Bone marrow (tissue), 2 donors: ENCODE data around the gene BCL11A.

Experiments used
- DNase-seq, 2 donors: peaks; one replicate each; lab custom pipeline; 2025; lab: John Stamatoyannopoulos, UW

BCL11A gene

DNA sequence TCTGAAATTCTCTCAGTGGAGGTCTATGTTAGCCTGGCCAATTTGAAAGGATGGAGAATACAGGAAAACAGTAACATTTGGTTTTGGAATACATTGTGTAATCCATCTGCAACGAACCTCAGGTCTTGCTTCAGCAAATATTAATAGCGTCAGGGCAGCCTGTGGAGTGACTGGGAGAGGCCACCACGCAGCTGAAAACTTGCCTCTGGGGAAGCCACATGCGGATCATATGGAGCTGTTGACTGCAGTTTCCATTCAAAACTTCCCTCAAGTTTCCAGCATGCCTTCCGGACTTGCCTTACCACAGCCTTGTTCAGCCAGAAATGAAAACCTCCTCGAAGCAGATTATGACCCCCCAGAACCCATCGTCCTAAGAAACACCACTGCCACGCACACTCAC lies 25.7 kb downstream of the BCL11A start:
- no peak for DNase-seq

DNA sequence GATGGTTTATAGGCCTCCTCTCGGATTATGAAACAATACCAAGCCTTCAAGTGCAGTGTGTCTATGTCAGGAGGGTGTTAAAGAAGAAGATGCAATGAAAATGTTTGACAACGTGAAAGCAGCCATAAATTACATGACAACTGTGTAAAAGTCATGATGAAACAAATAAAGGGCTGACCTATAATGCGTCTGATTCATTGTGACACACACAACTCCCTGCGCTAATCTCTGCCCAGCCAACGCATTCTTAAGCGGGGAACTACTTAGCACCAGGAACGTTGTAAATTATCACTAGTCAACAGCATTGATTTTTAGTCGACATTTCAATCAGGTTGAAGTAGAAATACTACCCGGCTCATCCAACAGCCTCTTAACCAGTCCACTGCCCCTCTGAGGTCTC lies 26.8 kb downstream of the BCL11A start:
- no peak for DNase-seq

DNA sequence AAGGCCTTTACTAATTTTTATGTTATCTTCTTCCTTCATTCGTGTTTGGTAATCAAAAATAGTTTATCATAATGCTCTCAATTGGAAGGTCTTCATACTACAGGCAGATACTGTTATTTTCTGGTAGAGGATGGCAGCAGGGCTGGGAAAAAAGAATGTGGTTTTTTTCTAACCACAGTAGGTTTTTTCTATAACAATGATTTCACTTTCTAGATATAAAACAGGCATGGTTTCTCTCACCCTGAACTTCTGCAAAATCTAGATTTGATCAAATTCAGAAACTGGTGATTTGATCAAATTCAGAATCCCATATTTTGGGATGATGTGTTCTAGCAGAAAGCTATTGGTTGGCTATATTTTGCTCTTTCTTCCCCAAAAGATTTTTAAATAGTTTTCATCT lies 27.6 kb downstream of the BCL11A start:
- DNase-seq = peak in 1 of 2 donors; percentile 31

DNA sequence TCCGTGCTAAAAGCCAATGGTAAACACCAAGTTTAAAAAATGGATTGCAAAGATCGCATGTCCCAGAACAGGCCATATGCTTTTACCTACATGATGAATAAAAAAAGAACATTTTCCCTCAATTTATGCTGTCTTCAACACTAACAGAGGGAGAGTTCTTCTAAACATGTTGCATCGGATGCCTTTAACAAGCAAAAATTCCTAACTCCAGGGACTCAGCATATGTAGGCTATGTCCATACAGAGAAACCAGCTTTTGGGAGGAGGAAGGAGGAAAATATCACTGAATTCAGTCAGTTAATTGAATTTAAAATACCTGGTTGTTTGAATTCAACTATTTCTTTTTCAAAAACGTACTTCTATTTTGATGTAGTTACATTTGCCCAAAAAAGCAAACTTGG lies 28.6 kb downstream of the BCL11A start:
- no peak for DNase-seq

DNA sequence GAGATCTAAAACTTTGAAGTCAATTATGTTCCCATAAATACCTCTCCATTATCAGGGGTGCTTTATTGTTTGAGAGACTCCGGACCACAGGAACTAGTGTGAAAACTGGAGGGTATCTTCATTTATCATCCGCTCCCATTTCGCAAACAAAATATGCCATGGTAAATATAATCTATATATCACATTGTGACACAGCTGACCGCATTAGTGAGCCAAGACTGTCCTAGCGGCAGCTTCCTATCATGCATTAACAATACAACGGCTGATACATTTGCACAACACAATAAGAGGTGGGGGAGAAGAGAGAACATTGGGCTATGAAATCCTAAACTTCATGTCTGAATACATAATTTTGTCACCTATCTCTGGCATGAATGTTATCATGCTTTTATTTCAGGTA lies 29.5 kb downstream of the BCL11A start:
- DNase-seq = no peak

DNA sequence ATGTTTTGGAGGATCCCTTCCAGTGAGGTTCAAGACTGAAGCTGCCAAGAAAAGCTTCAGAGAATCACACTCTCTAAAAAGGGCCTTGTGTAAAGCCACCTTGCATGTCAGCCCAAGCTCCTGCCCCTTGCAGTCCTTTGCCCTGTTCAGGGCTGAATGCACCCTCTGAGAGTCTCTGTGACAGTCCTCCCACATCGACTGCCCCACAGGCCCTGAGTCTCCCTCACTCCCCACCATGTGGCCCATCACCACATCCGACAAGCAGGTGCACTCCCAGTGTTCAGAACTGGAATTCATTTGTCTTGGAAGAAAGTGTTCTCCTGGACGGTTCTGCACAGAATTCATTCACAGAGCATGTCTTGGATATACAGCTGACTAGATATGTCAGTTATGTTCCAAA lies 31.0 kb downstream of the BCL11A start:
- DNase-seq = no peak

DNA sequence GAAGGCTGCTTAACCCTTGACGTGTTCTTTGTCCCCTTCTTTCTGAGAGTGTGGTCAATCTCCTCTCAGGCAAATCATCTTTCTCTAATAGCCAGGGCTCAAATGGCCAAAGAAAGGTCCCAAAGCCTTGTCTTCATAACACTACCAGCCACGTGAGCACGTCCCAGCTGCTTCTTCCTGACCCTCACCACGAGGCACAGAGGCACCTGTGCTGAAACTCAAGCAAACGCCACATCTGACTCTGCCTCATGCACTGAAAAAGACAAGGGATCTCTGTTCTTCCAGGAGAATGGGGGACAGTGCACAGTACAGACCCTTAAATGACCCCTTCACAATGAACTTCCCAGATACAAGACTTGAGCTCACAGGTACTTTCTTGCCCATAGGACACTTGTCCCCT lies 31.8 kb downstream of the BCL11A start:
- DNase-seq = no peak

DNA sequence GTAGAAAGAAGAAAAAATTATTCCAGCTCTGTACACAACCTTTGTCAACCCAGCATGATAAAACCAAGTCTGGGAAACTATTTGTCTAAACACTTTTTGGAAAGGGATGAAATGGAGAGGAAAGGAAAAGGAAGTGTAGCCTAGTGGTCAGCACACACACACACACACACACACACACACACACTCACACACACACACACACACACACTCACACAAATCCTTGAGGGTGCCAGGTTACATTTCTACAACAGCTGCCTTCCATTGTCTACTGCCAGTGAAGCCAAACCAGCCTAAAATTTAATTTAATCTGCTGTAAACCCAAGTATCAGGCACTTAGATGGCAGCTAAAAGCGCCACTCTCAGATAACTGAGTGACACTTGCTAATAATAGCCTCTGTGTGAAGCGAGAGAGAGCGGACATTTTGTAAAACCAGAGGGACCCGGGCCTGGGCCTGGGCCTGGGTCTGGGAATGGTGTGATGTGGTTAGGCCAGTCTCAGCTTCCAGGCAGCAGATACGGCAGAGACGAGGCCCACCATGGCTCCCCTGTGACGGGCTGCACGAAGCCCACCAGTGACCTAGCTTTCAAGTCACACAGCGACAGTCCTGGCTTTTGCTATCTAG lies 32.4 kb downstream of the BCL11A start:
- no peak for DNase-seq

DNA sequence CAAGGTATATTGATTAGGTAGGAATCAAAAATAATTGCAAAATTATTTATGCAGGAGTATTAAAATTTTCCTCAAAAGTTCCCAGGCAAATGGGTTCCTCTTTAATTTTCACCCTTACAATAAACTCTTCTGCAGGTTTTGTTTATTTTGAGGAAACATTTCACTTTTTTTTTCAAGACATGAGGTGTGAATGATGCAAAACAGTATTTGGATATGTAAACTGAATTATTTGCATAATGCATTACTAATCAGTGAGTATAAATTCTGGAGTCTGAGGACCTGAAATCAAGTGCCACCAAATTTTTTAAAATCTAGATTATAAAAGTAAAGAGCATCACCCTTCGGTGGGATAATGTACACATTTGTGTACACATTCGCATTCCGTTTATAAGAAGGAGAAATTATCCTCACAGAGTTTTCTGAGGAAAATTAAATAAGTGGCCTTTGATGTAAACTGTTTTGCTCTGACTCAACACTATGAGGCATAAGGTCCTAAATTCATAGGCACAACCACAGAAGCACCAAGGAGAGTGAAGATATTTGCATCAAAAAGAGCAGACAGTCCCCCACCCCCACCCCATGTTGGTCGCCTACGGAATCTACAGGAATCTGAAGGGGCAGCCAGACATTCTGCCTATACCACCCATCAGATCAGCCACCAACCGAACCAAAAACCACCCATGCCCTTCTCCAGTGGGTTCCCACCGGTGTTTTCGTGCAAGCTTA lies 33.1 kb downstream of the BCL11A start:
- no peak for DNase-seq

DNA sequence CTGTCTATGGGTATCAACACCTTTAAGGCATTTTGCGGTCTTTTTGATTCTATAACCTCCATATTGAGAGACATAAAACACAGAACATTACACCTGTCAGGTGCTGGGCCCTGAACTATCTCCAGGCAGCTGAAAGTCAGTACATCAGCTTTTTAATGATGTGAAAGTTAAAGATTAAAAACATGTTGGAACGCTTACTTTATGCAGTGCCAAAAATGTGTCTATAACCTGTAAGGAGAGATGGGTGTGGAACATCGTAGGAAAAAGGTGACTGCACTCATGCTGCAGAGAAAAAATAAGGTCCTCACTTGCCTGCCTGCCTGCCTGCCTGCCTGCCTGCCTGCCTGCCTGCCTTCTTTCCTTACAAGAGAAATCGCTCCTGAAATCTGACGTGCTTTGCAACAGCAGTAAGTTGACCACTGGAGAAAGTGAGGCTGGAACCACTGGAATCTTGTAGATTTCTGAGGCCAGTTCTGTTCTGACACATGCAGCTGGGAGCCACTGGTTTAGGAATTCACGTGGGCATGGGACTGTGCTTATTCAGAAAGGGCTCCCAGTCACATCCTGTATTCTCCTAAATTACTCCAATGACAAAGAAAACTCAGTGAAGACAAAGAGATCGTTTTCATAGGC lies 34.1 kb downstream of the BCL11A start:
- DNase-seq = no peak

DNA sequence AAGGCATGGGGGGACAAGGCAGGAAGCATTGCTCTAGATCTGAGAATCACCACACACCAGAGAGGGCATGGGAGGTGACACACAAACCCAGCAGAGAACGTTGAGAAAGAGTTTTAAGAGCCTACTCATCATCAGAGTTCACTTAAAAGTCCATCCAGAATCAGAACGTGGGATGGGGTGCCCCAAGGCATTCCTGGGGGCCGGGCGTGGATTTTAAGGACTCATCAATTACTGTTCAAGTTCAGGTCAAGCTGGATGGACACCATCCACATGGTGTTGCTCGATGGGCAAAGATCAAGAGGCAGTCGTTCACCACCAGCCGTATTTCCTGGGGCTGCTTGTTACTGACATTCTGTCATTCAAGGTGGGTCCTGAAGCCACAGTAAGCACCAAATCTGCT lies 34.9 kb downstream of the BCL11A start:
- no peak for DNase-seq

DNA sequence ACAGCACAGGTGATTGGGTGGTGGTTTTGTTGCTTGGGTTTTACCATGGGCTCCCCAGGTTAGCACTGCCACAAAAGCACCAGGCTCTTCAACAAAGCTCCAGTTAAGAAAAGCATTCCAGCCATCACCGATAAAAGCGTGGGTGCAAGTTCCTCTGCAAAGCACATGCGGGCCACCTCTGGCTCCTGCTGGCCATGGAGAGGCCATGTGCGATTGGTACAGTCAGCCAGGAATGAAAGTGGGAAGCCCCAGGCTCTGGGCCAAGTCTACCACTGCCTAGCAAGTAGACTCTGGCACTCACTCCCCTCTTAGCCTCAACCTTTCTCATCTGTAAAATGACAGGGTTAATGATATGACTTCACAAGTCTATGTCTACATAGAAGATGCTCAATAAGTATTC lies 36.0 kb downstream of the BCL11A start:
- DNase-seq = no peak

DNA sequence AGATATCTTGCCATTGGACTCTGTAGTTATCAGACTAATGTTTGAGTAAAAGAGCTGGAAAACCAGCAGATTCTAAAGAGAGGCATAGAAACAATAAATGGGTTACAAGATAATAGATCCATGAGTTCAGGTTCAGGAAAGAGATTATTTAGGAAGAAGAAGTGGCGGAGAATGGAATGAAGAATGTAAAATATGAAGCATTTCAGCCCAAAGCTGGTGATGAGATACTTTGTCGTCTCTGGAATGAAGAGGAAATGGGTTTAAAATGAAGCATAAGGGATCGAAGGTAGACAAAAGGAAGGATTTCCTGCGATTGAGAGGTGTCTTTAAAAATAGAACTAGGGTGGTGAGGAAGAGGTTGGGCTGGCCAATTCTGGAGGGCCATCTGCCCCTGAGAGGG lies 36.6 kb downstream of the BCL11A start:
- DNase-seq = no peak

DNA sequence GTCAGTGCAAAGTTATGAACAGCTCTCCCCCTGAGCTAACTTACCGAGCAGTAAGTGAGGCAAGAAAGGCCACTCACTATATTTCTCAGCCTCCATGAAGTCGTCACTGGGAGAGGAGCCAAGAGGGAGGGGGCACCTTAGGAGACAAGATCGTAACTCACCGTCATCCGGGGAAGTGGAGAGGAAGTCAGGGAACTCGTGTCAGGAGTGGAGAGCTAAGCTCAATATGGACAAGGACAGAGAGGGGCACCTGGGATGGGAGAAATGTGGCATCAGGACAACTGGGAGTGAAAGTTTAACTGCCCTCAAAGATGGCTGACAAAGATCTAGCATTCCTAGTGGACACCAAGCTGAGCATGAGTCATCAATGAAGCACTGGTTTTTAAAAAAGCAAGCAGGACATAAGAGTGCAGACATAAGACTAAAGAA lies 37.1 kb downstream of the BCL11A start:
- no peak for DNase-seq

DNA sequence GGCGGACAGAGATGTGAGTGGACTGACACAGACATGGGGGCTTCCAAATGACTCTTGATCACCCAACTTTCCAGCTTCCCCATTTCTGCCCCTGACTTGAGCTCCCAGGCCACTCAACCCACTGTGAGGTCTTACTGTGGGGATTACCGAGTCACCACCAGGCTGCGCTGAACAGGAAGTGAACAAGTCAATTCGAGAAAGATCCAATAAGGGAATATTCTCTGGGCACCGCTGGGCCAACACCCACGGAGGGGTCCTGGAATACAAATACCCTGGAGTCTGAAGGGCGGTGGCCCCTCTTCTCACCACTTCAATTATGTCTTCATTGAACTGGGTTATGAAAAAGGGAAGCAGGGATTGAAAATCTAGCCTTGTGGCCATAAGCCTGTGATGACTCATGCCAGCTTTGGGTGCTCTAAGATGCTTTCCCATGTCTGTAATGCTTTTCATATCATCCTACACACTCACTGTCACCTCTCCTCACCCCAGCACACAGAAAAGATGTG lies 37.7 kb downstream of the BCL11A start:
- peak; percentile 75 to 81 for DNase-seq

DNA sequence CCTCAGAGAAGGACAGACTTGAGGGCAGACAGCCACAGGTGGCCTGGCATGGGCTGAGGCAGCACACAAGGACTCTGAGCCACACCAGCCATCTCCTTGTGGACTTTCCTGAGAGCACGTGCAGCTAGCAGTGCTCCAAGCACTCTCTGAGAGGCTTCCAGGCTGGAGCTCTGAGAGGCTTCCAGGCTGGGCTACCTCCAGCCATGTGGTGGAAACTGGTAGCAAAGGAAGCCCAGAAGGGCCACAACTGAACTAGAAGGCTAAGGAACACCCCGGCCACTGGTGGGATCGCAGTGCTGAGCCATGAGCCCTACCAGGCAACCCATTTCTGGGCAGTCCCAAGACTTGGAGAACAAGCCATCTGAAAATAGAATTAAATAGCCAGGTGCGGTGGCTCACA lies 39.5 kb downstream of the BCL11A start:
- no peak for DNase-seq

DNA sequence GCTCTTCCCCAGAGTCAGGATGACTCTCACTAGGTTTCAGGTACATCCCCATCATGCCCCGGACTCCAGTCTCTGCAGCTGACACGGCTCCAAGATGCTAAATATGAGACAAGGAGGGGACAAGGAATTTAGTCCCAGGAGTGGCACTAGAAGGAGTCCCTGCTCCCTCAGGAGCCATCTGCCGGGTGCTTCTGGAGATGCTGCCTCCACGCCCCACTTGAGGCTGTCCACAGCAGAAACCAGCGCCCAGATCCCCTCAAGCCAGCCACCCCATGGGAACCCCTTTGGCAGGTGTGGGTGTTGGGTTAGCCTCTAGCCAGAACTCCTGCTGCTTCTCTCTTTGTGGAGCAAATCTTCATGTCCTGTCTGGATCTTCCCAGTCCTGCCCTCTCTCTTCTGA lies 40.3 kb downstream of the BCL11A start:
- DNase-seq = no peak

DNA sequence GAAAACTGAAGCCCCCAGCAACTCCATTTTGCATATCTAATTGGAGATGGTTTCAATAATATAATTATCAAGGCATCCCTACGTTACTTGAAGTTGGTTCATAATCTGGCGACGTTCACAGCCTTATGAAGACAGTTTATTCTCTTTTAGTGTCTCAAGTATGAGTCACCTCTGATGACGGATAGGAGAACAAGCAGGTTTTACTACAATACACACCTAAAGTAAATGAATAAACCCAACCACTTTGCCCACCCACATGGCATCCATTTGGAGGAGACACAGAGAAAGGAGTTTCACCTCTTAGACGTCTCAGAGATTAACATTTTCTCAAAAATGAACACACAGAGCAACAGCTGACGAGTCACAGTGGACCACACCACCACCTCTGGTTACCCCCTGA lies 40.8 kb downstream of the BCL11A start:
- DNase-seq = no peak

DNA sequence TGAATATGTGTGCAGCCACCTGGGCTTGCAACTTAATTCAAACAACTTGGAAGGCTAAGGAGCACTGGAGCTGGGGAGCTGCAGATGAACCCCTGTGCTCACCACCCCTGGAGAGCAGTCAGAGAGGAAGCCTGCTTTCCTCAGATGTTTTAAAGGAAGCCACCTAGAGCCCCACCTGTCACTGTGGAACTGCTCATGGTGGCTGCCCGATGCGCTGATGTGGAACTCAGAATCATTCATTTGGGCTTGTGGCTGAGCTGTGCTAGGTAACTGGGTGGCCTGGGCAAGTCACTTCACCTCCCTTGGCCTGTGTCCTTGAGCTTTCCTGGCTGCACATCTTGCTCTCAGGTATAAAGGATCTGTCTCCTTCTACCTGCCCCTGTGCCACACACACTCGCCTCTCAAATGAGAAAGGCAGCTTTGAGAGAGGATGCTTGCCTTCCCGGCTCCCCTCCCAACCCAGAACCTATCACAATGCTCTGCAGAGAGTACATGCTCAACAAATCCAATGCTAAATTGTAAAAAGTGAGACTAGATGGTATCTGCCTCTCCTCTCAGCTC lies 41.3 kb downstream of the BCL11A start:
- no peak for DNase-seq

DNA sequence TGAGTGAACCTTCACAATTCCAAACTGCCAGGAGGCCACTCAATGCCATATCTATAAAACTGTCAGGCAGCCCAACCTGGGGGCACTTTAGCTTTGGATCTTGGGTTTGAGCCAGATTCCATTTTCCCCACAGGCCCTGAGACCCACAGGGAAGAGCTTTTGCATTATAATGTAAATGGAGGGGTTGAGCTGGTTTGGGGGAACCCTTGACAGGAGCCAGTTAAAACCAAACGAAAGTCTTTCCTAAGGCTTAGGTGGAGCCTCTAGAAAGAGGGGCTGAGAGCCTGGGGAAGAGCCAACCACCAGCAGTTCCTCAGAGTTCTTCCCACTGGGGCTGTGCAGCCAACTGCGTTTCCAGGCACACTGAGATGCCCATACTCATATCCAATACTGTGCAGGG lies 42.7 kb downstream of the BCL11A start:
- DNase-seq = no peak

DNA sequence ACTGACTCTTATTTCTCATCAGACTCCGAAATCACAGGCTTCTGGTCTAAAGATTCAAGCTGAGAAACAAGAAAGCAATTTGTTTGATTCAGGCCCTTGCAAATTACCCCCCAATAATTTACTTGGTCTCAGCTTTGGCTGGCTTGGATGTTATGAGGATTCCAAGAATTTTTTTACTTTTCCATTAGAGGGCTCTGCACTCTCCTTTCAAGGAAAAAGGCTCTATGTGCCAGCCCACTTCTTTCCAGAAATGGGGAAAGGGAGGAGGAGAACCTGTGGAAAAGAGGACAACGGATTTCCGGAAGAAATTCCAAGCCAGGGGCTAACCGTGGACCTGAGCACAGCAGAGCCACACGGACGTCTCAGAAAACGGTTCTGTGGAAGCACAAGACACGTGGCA lies 44.4 kb downstream of the BCL11A start:
- DNase-seq = no peak

DNA sequence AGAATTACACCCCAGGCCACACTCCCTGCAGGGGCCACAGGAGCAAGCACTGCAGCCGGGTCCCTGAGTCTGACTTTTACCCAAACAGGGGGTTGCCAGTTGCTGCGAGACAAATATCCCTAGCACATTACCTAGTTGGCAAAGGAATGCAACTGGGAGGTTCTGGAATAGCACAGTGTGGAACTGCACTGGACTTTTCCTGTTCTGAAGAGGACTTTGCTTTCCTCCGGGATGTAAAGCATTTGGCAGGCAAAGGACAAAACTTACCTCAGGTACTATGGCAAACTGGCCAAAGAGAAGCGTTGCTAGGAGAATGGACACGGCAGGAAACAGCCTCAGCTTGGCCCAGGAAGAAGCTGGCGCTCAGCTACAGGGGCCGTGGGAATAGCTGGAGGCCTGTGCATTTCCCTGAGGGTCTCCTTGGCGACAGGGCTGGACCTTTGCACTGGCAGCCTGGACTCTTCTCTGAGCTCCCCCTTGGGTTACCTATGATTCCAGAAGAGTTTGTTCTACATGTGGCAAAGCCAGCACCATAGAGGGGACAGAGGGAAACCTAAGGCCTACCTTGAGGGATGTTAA lies 45.0 kb downstream of the BCL11A start:
- no peak for DNase-seq
